CD4-positive, alpha-beta T cell treated with Interleukin-15 for 4 hours (primary cell): Measurements from ENCODE around the gene OGFRL1.
"Not testable (repeated sequence)": the region's sequence is repeated elsewhere in the genome, so short reads cannot be mapped to it uniquely, and the experiment has no call there.

ENCODE experiments used
- DNase-seq: peaks from one replicate; pipeline ENCODE4 v3.0.0-alpha.2; 2020; ENCODE audit warnings: low spot score

The OGFRL1 gene

GRCh38 chr6:71288228-71289038 is at the start of gene OGFRL1:
Gene OGFRL1 (plus strand): TSS chr6:71288811. CDS start chr6:71288937, 126 bp downstream.
- DNase-seq: peak; percentile 63

DNA sequence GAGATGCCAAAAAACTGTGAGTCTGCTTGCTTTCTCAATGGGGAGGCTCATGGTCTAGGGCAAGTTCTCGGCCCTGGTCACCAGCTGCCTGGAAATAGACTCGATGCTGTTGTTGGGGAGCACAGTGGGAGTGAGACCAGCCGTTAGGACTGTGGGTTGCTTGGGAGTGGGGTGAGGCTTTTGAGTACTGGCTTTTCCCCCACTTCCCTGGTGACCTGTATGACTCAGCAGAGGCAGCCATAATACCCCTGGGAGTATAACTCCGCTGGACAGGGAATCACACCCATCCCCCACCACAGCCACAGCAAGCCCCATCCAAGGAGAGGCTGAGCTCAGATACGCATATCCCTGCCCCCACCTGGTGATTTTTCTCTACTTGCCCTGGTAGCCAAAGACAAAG is 48.9 kb upstream of the OGFRL1 start:
- DNase-seq: no peak

DNA sequence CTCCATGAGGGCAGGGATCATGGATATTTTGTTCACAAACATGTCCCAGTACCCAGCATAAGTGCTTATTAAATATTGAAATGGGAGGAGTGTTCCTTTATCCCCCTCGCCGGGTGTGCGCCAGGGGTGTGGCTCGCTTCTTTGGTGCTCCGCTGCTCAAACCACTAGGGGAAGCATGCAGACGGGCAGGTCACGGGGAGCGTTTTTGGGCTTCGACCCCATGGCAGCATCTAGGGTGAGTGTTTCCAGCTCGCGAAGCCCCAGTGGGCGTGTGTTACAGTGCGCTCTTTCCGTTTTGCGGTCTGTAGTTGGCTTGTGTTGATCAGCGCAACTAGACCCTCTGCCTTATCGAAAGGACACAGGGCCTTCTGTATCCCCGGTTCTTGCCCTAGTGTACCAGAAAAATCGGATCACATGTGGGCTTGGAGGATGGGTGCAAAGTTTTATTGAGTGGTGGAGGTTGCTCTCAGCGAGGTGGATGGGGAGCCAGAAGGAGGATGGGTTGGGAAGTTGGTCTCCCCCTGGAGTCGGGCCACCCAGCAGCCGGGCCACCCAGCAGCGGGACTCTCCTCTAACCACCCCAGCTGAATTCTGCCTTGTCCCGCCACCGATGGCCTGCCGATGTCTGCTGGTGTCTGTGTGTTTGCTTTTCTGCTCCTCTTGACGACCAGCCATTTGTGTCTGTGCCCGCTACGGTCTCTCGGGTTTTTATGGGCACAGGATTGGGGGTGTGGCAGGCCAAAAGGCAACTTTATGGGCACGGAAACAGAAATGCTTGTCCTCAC is 43.2 kb upstream of the OGFRL1 start:
- no peak for DNase-seq

GRCh38 chr6:71246596-71246995 is 42.0 kb upstream of the OGFRL1 start:
- DNase-seq: no peak

GRCh38 chr6:71248306-71248765 is 40.3 kb upstream of the OGFRL1 start:
- no peak for DNase-seq

GRCh38 chr6:71248878-71249544 is 39.6 kb upstream of the OGFRL1 start:
- no peak for DNase-seq

DNA sequence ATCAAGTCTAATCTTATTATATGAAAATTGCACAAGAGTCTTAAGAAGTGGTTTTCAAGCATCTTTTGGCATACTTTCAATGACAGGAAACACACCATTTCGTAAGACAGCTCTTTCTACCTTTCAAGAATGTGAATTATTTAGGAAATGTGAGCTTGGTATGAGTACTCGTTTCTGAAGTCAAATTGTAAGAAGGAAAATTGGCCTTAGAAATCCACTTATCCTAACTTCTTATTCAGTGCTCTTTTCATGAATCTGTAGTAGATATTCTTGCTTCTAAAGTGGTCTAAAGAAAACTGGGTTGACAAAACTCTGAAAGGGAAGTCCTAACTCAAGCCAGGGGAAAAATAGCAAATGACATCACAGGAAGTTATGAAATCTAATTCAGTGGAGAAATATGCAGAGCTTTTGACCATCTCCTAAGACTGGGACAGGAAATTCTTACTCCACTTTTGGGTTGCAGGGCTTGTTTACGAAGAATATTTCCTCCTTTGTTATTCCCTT is 38.5 kb upstream of the OGFRL1 start:
- no peak for DNase-seq

DNA sequence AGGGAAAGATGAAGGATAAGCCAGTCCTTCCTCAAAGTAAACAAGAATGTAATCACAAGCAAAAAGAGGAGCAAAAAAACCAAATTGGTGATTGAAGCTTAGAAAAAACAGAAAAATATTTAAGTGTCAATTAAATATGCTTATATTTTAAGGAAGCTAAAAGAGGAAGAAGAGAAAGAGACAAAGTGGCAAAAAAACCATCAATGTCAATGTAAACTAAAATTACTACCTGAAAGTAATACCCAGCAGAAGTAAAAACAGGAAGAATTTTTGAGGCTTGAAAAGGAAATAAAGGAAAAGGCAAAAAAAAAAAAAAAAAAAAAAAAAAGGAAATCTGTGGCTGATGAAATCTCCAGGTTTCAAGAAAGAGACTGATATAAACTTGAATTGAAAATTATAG is 36.2 kb upstream of the OGFRL1 start:
- DNase-seq: no peak

GRCh38 chr6:71252960-71253359 is 35.7 kb upstream of the OGFRL1 start:
- DNase-seq: no peak

DNA sequence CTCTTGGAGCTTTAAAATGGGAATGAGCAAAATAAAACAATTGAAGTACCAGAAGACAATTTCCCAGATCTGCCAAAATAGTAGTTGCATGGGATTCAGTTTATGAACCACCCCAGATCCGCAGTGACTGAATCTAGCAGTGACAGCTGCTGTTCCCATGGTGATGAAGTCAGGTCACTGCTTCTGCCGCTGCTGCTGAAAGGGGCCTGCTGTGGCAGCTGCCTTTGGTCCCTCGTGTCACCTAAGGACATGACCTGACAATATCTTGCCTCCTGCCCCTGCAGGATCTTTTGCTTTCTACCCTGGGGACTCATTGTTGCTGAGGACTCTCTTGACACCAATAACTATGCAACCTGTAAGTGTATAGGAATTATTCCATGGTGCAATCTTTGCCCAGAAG is 34.3 kb upstream of the OGFRL1 start:
- DNase-seq: no peak

GRCh38 chr6:71258078-71258866 is 30.3 kb upstream of the OGFRL1 start:
- no peak for DNase-seq

DNA sequence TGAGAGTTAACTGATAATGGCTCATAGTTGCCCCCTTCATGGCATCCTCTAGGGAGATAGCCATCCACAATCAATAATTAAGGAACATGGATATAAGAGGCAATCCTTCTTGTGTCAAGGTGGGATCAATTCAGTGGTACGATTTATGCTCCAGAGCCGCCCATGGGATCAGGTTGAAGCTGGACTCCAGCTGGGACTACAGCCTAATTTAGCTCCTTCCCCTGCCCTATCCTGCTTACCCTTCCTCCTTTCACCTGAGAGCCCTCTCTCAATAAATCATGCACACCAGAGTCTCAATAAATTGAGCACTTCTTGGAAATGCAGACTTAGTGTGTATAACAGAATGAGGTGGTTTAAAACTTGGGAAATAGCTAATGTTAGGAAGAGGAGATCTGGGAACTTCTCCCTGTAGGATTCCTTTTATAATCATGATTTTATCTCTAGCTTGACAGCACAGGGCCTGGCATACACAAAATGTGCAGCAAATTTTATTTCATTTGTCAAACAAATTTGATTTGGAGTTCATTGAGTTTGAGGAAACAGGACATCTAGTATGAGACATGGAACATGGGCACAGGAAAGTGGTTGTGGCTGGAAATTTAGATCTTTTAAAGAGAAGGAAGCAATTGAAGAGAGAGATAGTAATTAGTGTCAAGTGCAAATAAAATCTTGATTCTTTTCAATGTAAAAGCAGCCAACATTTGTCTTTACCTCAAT is 28.6 kb upstream of the OGFRL1 start:
- DNase-seq: no peak

DNA sequence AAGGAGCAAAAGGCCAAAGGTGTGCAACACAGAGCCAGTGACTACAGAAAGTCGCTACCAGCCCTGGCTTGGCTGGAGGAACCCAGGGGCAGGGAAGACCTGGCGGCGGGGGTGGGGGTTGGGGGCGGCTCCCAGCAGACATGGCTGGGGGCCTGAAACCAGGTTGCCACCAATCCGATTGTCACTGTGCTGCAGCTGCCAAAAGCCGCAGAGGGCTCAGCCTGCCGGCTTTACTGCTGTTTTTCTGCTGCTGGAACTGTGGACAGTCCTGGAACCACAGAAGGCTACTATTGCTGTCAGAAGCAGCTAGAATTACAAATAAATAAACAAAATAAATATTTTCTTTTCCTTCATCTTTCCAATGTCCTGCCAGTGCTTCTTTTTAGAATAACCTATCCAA is 25.7 kb upstream of the OGFRL1 start:
- DNase-seq: no peak

DNA sequence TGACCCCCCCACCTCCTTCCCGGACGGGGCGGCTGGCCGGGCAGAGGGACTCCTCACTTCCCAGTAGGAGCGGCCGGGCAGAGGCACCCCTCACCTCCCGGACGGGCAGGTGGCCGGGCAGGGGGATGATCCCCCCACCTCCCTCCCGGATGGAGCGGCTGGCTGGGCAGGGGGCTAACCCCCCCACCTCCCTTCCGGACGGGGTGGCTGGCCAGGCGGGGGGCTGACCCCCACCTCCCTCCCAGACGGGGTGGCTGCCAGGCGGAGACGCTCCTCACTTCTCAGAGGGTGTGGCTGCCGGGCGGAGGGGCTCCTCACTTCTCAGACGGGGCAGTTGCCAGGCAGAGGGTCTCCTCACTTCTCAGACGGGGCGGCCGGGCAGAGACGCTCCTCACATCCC is 22.2 kb upstream of the OGFRL1 start:
- not testable (repeated sequence) for DNase-seq

- DNase-seq: no peak
Observed at GRCh38 chr6:71268735-71269437, 19.7 kb upstream of the OGFRL1 start.

- DNase-seq: no peak
Observed at GRCh38 chr6:71277926-71278600, 10.5 kb upstream of the OGFRL1 start.

DNA sequence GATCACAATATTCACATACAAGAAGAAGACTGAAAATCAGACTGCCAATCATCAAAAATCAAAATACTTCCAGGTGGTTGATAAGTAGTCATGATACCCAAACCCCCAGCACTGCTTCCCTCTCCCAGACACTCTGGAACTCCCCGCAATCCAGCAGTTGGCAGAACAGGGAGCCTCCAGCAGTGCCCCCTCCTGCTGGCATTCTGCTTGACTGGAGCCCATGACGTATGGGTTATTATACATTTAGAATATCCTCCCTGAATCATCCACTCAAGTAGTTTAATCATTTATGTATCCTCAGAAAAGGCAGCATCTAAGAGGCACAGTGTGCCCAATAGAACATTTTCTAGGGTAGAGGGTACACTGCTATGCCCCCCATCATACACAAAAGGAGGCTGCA is 9.3 kb upstream of the OGFRL1 start:
- DNase-seq: no peak

- DNase-seq: no peak
Observed at GRCh38 chr6:71279740-71280139, 8.9 kb upstream of the OGFRL1 start.

GRCh38 chr6:71280701-71281100 is 7.9 kb upstream of the OGFRL1 start:
- no peak for DNase-seq

- DNase-seq: no peak
Observed at GRCh38 chr6:71284785-71285184, 3.8 kb upstream of the OGFRL1 start.
